HG02588 (cell line): Measurements from ENCODE around the gene LMNA.

ENCODE experiments used
- ATAC-seq: cut with Tn5 transposase; IDR thresholded peaks from one replicate; pipeline ENCODE4 v1.9.1; 2021; ENCODE audit warnings: mild to moderate bottlenecking, moderate library complexity; ENCODE audit not compliant: unreplicated experiment

The LMNA gene

DNA sequence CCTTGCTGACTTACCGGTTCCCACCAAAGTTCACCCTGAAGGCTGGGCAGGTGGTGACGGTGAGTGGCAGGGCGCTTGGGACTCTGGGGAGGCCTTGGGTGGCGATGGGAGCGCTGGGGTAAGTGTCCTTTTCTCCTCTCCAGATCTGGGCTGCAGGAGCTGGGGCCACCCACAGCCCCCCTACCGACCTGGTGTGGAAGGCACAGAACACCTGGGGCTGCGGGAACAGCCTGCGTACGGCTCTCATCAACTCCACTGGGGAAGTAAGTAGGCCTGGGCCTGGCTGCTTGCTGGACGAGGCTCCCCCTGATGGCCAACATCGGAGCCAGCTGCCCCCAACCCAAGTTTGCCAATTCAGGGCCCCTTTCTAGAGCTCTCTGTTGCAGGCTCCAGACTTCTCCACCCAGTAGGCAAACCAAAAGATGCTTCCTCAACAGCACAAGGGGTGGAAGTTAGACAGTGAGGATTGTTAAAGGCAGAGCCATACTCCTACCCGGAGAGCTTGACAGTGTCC is 22.5 kb downstream of the LMNA start:
- no peak for ATAC-seq

DNA sequence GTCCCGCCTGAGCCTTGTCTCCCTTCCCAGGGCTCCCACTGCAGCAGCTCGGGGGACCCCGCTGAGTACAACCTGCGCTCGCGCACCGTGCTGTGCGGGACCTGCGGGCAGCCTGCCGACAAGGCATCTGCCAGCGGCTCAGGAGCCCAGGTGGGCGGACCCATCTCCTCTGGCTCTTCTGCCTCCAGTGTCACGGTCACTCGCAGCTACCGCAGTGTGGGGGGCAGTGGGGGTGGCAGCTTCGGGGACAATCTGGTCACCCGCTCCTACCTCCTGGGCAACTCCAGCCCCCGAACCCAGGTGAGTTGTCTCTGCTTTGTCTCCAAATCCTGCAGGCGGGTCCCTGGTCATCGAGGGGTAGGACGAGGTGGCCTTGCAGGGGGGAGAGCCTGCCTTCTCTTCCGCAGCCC is 24.0 kb downstream of the LMNA start:
- ATAC-seq = no peak

DNA sequence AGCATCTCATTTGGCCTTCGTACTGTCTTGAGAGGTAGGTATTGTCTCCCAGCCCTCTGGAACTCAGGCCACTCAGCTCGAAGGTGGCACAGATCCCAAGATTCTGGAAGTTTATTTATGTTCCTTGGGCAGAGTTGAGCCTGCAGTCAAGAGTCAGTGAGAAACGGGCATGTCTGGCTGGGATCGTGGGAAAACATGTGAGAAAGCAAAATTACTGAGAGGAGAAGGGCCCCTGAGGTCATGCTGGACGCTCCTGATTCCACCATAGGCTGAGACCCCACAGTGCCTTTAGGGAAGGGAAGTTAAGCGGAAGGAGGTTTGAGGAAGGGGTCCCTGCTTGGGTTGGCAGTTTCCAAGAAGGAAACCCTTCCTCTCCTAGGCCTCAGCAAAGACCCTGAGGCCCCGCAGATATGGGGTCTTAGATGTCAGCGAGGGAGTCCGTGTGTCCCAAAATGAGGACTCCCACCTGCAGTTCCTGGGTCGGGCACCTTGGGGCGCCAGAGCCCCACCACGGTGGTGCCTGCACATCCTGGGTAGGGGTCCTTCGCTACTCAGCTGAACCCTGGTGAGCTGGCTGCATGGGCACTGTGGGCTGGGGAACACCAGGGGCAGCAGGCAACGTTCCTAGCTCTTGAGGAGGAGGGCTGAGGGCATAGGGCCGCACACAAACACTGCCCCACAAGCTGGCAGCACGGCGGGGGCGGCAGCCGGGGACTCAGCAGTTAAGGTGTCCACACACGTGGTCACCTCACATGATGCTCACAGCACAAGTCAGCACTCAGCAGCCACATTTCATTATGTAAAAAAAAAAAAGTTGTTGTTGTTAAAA is 26.6 kb downstream of the LMNA start:
- ATAC-seq = no peak

DNA sequence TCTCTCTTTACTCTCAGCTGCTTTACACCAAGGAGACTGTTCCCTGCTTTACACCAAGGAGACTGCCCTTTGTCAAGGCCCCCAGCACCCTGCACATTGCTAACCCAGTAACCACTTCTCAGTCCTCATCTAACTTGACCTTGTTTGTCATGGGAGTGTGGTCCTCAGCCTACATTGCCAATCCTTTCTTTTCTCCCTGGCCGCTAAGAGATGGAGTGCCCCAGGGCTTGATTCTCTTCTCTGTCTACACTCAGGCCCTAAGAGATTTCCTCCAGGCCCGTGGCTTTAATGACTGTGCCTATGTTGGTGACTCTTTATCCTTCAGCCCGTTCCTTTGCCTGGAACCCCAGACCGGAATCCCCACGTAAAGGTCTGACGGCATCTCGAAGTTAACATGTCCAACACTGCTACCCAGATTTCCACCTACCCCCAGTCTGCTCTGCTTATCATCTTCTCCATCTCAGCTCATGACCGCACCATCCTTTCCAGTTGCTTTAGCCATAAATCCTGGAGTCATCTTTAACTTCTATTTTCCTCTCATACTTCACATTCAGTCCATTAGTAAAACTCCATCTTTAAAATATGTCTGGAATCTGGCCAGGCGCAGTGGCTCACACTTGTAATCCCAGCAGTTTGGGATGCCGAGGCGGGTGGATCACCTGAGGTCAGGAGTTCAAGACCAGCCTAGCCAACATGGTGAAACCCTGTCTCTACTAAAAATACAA is 29.4 kb downstream of the LMNA start:
- no peak for ATAC-seq

DNA sequence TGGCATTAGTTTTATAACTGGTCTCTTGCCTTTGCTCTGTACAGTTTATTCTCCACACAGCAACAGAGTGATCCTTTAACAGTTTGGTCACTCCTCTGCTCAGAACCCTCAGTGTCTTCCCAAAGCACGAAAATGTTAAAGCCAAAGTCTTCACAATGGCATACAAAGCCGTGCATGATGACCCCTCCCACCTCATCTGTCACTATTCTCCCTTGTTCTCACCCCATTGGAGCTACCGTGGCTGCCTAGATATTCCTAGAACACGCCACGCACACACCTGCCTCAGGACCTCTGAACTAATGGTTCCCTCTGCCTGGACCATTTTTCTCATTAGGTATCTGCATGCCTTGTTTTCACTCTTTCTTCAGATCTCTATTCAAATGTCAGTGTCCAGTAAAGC is 30.2 kb downstream of the LMNA start:
- no peak for ATAC-seq

DNA sequence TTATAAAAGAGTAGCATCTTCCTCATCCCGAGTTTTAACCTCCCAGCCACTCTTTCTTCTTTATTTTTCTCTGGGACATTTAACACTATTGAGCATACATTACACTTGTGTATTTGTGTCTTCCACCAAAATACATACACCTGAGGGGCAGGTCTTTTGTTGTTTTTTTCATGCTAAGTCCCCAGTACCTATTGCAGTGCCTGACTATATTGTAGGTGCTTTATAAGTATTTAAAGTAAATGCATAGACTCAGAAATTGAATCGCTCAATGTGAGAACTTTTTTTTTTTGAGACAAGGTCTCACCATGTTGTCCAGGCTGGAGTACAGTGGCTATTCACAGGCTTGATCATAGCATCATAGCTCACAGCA is 31.1 kb downstream of the LMNA start:
- ATAC-seq = no peak

DNA sequence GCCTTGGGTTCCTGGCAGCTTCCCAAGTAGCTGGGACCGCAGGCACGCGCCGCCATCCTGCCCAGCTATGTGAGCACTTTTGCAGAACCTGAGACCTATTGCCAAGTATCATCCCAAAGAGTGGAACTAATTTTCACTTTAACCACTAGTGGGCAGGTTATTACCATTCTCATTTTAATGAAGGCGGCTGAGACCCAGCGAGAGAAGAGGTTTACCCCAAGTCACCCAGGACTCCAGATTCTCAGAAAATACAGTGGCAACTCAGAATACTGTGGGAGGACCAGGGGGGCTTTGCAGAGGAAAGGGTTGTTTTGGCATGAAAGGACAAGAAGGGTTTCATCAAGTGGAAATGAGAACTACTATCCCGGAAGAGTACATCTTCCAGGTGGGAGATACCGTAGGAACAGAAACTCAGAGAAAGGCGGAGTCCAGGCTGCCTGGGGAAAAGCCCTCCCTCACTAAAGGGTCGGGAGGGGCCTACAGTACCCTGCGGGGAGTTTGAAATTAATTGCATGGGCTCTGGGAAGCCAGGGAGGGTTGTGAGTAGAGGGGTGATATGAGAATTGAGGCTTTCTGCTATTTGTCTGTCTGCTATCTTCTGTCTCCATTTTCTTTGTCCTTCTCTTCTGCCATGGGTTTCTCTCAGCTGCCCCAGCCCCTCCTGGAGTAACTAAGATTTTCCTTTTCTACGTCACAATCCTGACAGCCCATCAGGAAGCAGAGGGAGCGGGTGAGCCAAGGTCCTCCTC is 31.7 kb downstream of the LMNA start:
- no peak for ATAC-seq

DNA sequence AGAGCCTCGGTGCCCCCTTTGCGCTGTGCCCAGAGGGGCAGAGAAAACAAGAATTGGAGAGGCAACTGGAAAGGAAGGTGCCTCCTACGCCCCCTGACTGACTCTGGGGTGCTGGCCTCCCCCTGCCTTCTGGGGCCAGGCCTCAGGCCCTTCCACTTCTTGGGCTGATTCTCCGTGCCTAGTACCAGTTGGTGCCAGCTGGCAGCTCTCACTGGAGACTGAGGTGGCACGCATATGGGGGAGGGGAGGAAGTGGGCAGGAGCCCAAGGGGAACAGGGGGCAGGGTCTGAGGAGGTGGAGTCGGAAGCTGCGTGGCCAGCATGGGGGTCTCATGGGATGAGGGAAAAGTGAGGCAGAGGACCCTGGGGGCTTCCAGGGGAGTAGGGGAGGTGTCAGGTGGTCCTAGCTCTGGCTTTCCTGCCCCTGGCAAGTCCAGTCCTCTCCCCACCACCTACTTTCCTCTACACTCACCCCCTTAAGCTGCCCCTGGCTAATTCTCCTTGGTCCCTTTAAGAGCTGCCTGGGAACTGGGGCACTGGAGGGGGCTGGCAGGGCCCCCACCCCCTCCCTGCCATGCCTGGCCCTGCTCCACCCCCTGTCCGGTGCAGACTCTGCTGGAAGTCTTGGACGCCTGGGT is 32.4 kb downstream of the LMNA start:
- ATAC-seq = no peak

DNA sequence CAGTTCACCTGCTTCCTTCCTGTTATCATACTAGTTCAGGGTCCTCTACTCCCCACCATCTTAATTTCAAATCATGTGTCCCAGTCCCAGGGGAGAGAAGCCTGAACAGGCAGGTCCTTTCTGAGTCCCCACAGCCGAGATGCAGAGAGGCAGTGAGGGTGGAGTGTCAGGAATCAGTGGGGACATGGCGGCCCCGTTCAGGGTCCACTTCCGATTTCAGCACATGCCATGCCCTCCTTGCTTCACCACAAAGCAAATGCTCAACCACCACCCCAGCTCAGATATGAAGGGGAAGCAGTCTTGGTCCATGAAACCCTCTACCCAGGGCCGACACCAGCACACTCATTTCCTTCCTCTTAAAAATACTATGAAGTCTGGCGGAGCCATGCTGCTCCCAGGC is 33.7 kb downstream of the LMNA start:
- ATAC-seq = no peak

DNA sequence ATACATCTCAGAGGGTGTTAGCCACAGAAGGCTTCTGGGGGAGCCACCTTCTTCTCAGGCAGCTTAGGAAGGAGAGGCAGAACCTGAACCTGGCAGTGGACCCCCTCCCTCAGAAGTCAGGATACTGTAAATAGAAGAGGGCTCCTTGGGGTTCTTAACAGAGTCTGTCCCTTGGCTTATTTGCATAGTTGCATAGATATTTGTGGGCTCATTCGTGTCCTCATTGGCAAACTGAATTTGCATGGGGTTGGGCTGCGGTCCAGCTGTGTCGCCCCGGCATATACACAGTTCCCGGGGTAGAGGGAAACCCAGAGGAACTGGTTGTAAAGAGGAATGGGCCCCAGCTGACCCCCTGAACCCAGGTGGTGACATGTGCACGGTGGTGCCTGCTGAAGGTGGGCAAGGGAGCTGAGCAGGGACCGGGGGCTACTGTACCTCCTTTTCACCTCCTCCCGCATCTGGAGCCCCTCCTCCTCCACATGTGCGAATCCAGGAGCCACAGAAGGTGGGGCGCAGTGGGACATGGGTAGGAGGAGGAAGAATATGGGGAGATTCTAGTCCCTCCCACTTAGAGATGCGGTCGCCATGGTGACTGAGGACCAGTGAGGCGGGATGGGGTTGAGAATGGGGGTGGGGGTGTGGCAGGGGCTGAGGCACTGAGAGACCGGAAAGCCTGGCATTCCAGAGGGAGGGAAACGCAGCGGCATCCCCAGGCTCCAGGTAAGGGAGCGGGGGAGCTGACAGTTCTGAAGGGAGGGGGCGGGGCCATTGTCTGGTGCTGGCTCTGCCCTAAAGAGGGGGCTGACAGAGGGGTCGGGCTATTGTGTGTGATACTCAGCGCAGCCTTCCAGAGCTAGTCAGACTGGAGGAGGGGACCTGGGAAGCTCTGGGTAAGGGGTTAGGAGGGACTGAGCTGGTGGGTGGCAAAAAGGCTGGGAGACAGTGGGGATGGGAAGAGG is 35.1 kb downstream of the LMNA start:
- ATAC-seq = peak; percentile 38

DNA sequence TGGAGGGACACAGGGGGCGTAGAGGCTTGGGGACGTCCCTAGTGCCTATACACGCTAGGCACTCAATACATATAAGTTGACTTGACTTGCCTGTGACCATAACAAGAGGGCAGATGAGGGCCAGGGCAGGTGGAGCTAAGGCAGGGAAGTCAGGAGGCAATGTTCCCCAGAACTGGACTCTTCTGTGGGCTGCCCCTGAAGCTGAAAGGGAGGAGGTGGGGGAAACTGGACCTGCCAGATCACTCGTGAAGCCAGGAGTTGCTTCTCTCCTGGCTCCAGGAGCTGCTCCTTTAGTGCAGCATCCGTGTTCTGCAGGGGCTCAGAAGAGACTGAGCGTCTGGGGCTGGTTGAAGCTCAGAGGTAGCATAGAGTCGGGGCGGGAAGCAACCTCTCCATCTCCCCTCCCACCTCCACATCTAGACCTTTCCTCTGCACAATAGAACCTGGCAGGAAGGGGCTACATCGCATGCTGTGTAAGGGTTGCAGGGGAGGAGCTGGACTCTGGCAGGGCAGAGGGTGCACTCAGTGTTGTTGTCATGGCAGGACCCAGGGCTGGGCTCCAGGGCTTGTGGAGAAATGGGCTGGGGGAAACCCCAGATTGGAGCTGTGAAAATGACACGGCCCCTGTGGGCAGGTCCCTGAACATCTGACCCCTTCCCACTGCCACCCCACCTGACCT is 36.0 kb downstream of the LMNA start:
- no peak for ATAC-seq

DNA sequence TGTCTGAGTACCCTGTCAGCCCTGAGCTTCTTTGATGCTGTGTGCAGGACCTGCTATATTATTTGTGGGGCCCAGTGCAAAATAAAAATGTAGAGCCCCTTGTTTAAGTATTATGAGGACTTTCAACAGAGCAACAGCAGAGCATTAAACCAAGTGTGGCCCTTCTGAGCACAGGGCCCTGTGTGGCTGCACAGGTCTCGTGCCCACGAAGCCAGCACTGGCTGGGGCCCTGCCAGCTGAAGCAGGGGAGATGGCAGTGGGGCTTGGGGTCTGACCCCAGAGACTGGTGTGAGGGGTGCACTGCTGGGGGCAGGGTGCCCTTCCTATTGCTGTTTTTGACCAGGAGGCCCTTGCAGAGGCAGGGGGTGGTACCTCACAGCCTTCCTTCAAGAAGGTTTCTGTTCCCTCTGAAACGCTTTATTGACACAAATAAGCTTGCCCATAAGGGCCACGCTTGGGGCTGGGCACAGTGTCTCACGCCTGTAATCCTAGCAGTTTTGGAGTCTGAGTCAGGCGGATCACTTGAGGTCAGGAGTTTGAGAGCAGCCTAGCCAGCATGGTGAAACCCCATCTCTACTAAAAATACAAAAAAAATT is 36.7 kb downstream of the LMNA start:
- no peak for ATAC-seq

DNA sequence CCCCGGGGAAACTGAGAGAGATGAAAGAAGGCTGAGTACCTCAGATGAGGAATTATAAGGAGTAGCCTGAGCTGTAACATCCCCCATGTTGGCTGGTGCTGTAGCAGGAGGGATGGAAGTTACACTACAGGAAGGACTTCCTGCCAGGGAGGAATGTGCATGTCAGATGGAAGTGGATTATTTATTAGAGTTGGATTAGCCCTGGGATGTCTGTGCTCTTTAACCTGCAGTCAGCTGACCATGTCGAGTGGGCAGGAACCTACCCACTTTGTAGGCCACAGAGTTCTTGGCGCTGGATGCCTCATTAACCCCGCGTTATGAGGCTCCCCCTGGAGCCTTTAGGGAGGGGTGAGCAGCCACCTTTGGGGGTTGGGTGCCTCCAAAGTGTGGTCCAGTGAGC is 38.1 kb downstream of the LMNA start:
- ATAC-seq = no peak

DNA sequence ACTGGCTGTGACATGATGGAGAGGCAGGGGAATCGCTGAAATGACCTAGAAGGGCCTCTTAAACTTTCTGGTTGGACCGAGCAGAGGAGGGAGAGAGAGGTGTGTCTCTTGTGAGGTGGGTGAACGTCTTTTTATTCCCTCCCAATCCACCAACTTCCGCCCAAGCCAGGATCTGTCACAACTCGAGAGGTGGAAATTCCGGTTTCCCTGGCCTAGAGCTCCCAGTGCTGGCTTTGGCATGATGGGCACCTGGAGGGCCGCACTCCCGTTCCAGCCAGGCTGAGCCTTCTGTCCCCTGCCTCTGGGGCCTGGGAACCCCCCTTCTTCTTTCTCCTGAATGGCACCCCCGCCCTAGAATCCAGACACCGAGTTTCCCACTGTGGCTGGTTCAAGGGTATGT is 38.9 kb downstream of the LMNA start, which contains the start of gene SEMA4A:
Gene SEMA4A (plus strand): TSS at position 224 of the 400 bp plus-strand sequence. CDS start 994 bp downstream, outside the sequence.
- ATAC-seq = no peak

DNA sequence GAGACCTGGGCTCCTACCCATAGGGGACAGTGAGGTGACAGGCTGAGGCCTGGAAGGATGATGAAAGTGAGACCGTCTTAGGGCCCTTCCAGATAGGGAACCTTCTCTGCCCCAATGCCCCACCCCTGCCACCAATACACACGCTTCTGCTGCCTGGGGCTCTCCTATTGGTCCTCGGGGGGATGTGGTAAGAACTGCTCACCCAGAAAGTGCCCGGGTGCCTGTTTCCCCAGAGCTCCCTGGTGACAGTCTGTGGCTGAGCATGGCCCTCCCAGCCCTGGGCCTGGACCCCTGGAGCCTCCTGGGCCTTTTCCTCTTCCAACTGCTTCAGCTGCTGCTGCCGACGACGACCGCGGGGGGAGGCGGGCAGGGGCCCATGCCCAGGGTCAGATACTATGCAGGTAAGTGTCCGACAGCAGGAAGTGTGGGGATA is 39.8 kb downstream of the LMNA start:
- peak; percentile 57 for ATAC-seq

DNA sequence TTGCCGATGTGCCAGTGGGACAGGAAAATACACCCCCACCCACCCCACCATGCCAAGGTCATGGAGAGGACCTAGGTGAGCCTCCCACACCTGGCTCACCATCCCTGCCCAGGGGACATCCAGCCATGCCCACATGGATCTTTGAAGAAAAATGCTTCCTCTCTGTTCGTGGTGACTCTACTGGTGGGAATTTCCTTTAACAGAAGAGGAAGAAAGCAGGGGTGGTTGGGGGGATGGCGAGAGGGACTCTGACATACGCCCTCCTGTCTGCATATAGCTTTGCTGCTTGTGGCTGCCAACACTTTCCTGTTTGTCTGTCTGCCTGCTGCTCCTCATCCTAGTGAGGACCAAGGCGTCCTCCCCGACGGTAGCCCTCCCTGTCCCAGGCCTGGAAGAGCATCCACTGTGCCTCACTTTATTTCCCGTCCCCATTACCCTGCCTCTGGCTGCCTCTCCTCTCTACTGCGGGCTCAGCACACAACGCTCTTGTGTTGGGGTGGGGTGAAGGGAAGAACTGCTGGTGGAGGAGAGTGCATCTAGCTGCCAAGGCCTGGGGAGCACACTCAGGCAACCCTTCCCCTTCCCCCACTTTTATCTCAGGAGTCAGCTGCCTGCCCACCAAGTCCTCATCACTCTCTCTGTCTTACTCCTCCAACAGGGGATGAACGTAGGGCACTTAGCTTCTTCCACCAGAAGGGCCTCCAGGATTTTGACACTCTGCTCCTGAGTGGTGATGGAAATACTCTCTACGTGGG is 41.4 kb downstream of the LMNA start:
- ATAC-seq = no peak

DNA sequence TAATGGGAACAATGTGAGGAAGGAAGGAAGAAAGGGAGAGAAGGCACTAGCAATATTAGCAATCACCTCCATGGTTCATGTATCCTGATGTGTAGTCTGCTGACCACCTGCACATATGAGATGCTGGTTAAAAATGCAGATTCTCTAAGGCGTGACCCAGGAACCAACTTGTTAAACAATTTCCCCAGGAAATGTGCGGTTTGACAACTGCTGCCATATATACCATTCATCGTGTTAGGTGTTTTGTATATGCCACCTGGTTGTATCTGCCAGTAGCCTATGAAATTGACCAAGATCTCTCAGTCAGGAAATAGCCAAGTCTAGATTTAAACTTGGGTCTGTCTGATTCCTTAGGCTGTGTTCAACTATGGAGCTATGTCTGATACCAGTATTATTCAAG is 43.0 kb downstream of the LMNA start:
- no peak for ATAC-seq

DNA sequence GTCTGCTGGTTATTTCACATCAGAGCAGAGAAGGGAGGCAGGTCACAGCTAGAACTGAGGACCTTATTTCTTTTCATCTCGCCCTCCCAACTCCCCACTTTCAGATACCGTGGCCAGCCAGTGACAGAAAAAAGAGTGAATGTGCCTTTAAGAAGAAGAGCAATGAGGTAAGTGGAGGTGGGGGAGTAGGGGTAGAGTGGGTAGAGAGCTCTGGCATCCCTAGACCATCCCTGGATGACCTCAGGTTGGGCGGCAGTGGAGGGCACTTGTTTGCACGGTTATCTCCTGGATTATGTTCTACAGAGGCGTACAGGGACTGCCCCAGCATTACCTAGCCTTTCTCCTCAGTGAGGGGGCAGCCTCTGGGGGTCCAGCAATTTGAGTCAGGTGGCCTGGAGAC is 43.5 kb downstream of the LMNA start:
- no peak for ATAC-seq
